Prostate gland (tissue), 2 donors: Measurements from ENCODE around the gene VIPR2. TPM values are rescaled to one million over a fixed set of nuclear protein-coding genes. Genes with fewer than 3 reads are reported as not detected.

Source experiments
- DNase-seq: peaks from one replicate; pipeline ENCODE4 v3.0.0-alpha.2; 2019; ENCODE audit warnings: low spot score
- H3K27ac ChIP-seq, 2 donors: fragments of 200-600 bp; sonication (generic); 2 replicates each; pipeline ENCODE4 v1.5.1; 2017 to 2019
- H3K27me3 ChIP-seq: fragments of 200-600 bp; sonication (generic); replicated peaks from 2 replicates; pipeline ENCODE4 v1.5.1; 2019; ENCODE audit not compliant: insufficient read depth
- H3K36me3 ChIP-seq, 2 donors: fragments of 200-600 bp; sonication (generic); 1 replicate in 1 of 2; 2 replicates in 1 of 2; pipeline versions ENCODE4 v1.5.1 to v1.8.1; 2017 to 2019
- H3K4me1 ChIP-seq: fragments of 200-600 bp; sonication (generic); replicated peaks from 2 replicates; pipeline ENCODE4 v1.5.1; 2019
- H3K4me3 ChIP-seq, 2 donors: fragments of 200-600 bp; sonication (generic); 2 replicates each; pipeline ENCODE4 v1.5.1; 2017 to 2019
- H3K9me3 ChIP-seq: fragments of 200-600 bp; sonication (generic); 2 replicates; pipeline ENCODE4 v1.5.1; 2017
- POLR2A ChIP-seq: fragments of 450-650 bp; IDR thresholded peaks from one replicate; pipeline ENCODE4 v1.6.1; 2016; ENCODE audit warnings: antibody characterized with exemption, mild to moderate bottlenecking
- POLR2AphosphoS5 ChIP-seq: sonication (generic); formaldehyde crosslinking; IDR thresholded peaks from one replicate; pipeline ENCODE4 v1.6.1; 2017; ENCODE audit warnings: antibody characterized with exemption
- WGBS: methylation state at CpG from one replicate; pipeline ENCODE4 v1.1.5; 2018; 5-methylcytosine and 5-hydroxymethylcytosine counted together
- intact Hi-C: fragments of 100-400 bp; cut with DNase I; formaldehyde crosslinking; loops from one replicate; pipeline ENCODE4 v1.14.2; 2022
- total RNA-seq, 2 donors: library from RNA; depleted of rRNA; stranded (reverse); fragments of >200 nt; gene quantifications; one replicate each; pipeline ENCODE4 v1.1.0, GENCODE V29; 2016
- TF ChIP-seq, protein P1 (sequence below), 4 experiments: fragments of 200-600 bp in 2 of 4; fragments of 450-650 bp in 2 of 4; sonication (generic) in 2 of 4; IDR thresholded peaks; 1 replicate in 3 of 4; 2 replicates in 1 of 4; pipeline ENCODE4 v1.5.1; 2016 to 2019; ENCODE audit warnings: antibody characterized with exemption in 4 of 4, mild to moderate bottlenecking in 2 of 4, moderate library complexity in 2 of 4

Gene VIPR2
- total RNA-seq, 2 donors from 2014 or later, result 1.0 to 13.5 TPM

DNA sequence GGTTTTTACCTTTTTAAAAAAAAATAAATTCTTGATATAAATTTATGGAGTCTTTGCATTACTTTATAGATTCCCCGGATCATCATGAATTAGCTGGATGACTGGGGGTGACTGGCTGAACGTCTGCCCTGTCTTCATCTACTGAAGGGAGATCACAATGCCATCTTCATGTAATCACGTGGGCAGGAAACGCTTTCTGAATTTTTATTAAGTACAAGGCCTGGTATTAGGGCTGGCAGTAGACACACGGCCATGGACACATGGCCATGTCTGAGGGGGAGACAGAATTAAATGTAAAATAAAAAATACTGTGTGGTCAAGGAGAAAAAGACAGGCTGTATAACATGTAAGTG, 111.2 kb downstream of the VIPR2 start:
- intact Hi-C loops, result no loop called here
- no peak overlapping the region for H3K4me3 ChIP-seq
- H3K36me3 ChIP-seq, result no peaks in the 10 kb centered on the region
- WGBS, result 92% methylated on average over 5 of the region's 5 CpGs
- no peaks in the 10 kb centered on the region for H3K9me3 ChIP-seq
- TF ChIP-seq POLR2A, result no peak
- TF ChIP-seq, protein P1, sequence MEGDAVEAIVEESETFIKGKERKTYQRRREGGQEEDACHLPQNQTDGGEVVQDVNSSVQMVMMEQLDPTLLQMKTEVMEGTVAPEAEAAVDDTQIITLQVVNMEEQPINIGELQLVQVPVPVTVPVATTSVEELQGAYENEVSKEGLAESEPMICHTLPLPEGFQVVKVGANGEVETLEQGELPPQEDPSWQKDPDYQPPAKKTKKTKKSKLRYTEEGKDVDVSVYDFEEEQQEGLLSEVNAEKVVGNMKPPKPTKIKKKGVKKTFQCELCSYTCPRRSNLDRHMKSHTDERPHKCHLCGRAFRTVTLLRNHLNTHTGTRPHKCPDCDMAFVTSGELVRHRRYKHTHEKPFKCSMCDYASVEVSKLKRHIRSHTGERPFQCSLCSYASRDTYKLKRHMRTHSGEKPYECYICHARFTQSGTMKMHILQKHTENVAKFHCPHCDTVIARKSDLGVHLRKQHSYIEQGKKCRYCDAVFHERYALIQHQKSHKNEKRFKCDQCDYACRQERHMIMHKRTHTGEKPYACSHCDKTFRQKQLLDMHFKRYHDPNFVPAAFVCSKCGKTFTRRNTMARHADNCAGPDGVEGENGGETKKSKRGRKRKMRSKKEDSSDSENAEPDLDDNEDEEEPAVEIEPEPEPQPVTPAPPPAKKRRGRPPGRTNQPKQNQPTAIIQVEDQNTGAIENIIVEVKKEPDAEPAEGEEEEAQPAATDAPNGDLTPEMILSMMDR (IDR thresholded peaks at IDR 0.05), result no peak
- TF ChIP-seq POLR2AphosphoS5, result no peak
- no peaks in the 10 kb centered on the region for H3K4me1 ChIP-seq
- no peak overlapping the region for H3K27ac ChIP-seq
- DNase-seq, result no peak
- H3K27me3 ChIP-seq, result no peaks in the 10 kb centered on the region

DNA sequence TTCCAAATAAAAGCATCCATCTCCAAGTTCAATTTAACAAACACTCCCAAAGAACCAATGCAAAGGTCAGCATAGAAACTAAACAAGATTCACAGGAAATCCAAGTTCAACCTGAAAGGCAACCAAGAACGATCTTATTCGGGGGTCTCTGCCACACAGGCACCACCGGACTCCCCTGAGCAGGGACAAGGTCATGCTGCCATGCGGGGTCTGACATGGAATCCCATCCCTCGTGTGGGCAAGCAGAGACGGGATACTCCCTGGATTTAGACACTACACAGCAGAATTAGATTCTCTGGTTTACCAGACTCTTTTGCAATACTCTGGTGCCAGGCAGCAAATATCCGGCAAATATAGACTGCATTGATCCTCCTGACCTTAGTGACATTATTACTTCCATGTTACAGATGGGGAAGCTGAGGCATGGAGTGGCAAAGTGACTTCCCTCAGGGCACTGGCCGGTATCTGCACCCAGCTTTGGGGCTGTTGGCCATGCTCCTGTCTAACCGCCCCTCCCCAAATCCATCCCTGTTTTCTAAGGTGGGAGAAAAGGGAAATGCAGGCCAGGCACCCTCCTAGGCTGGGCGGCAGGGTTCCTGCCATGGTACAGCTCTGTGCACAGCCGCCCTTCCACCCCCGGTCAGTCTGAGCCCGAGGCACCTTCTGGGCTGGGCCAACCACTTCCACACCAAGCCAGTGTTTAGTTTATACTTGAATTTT, 111.8 kb downstream of the VIPR2 start:
- H3K9me3 ChIP-seq, result no peaks in the 10 kb centered on the region
- no peaks in the 10 kb centered on the region for H3K4me1 ChIP-seq
- no peaks in the 10 kb centered on the region for H3K36me3 ChIP-seq
- intact Hi-C loops, result no loop called here
- DNase-seq, result peak; percentile 1
- 89% methylated on average over 13 of the region's 13 CpGs for WGBS
- no peaks in the 10 kb centered on the region for H3K27me3 ChIP-seq
- no peak overlapping the region for H3K27ac ChIP-seq
- TF ChIP-seq, protein P1 (IDR thresholded peaks at IDR 0.05), result no peak
- no peak for TF ChIP-seq POLR2AphosphoS5
- no peak for TF ChIP-seq POLR2A
- no peak overlapping the region for H3K4me3 ChIP-seq

DNA sequence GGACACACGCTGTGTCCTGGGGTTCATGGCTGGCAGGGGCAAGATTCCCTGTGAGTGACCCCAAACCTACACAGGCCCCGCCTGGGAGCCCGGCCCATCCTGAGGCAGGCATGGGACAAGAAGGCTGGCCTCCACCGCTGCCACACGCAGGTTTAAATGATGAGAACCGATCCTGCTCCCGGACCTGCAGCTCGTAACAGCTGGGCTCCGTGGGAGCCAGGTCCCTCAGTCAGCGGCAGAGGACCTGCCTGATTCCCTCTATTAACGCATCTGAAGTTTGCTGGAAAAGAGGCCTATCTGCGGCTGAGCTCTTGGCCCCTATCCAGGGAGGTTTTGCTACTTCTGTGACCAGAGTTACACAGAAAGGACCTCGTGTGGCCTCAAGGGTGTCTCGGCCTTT, 112.3 kb downstream of the VIPR2 start:
- intact Hi-C loops, result no loop called here
- no peak overlapping the region for H3K27ac ChIP-seq
- H3K9me3 ChIP-seq, result no peaks in the 10 kb centered on the region
- H3K4me3 ChIP-seq, result no peak overlapping the region
- no peaks in the 10 kb centered on the region for H3K27me3 ChIP-seq
- no peak for TF ChIP-seq POLR2AphosphoS5
- TF ChIP-seq, protein P1 (IDR thresholded peaks at IDR 0.05), result no peak
- TF ChIP-seq POLR2A, result no peak
- peak; percentile 2 for DNase-seq
- H3K4me1 ChIP-seq, result peaks cover under 1% of the 10 kb centered on the region
- no peaks in the 10 kb centered on the region for H3K36me3 ChIP-seq
- WGBS, result 81% methylated on average over 14 of the region's 14 CpGs

DNA sequence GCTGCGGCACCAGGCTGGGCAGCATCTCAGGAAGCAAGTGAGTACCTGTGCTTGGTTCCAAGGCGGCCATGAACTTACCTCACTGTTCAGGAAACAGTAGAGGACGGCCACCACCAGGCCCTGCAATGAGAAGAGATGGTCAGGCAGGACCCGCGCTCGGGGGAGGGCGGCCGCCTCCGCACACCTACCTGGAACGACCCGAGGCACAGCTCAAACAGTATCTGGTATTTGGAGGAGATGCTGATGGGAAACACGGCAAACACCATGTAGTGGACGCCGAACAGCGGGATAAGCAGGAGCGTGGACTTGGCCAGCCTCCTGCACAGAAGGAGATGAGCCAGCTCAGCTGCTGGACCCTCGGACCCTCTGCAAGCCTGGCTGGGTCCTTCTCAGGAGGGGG, 112.9 kb downstream of the VIPR2 start:
- no peak for TF ChIP-seq POLR2AphosphoS5
- H3K27me3 ChIP-seq, result no peaks in the 10 kb centered on the region
- no peak overlapping the region for H3K27ac ChIP-seq
- H3K4me1 ChIP-seq, result peaks cover 3% of the 10 kb centered on the region
- no peaks in the 10 kb centered on the region for H3K9me3 ChIP-seq
- H3K36me3 ChIP-seq, result no peaks in the 10 kb centered on the region
- DNase-seq, result no peak
- intact Hi-C loops, result no loop called here
- 96% methylated on average over 17 of the region's 17 CpGs for WGBS
- no peak overlapping the region for H3K4me3 ChIP-seq

DNA sequence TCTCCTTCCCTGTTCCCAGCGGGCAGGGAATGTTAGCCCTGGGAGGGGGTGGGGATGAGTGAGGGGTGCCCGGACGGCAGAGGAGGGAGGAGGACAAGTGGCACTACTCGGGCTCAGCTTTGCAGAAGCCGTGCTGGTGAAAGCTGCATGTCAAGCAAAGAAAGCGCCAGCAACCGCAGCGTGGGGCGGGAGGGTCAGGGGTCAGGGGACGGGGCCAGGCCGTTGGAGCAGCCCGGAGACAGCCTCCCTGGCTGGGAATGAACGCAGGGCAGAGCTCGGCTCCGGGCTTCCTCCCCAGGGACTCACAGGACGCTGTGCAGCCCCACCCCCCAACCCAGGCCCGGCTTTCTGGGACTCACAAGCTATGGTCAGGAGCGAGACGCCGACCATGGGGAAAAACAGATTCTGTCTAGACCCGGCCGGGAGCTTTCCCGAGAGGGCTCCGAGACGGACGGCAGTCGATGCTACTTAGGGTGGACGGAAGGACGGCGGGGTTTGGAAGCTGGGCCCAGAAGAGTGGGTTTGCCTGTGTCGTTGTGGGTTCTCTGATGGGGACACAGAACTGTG, 113.4 kb downstream of the VIPR2 start:
- peak overlapping the region in 1 of 2 donors; percentile 32 for H3K4me3 ChIP-seq
- TF ChIP-seq POLR2A (no peak), POLR2AphosphoS5 (no peak)
- TF ChIP-seq, protein P1 (IDR thresholded peaks at IDR 0.05), result no peak
- no peaks in the 10 kb centered on the region for H3K36me3 ChIP-seq
- H3K27me3 ChIP-seq, result no peaks in the 10 kb centered on the region
- 51% methylated on average over 31 of the region's 31 CpGs for WGBS
- peak; percentile 3 for DNase-seq
- intact Hi-C loops, result no loop called here
- no peaks in the 10 kb centered on the region for H3K9me3 ChIP-seq
- peaks cover 3% of the 10 kb centered on the region for H3K4me1 ChIP-seq
- H3K27ac ChIP-seq, result peak overlapping the region; percentile 45 to 59
